ENCODE results near the gene TTLL8. TPM values are rescaled to one million over a fixed set of nuclear protein-coding genes. Genes with fewer than 3 reads are reported as not detected.

Gene TTLL8
- total RNA-seq, 1 donor, result not detected

GRCh38 chr22:50062509-50063135 lies 4.5 kb upstream of the TTLL8 start:
- no peak for TF ChIP-seq CTCF (IDR thresholded peaks at IDR 0.05; ENCODE audit: insufficient read depth, low read length)
- DNase-seq (ENCODE audit: low read depth), result no peak
- no peak overlapping the region for H3K4me3 ChIP-seq (ENCODE audit: low read depth, low read length)

- TF ChIP-seq CTCF (IDR thresholded peaks at IDR 0.05; ENCODE audit: insufficient read depth, low read length), result no peak
- H3K4me3 ChIP-seq (ENCODE audit: low read depth, low read length), result no peak overlapping the region
- DNase-seq (ENCODE audit: low read depth), result no peak
Measured at GRCh38 chr22:50061824-50062355, 3.8 kb upstream of the TTLL8 start.

- H3K4me3 ChIP-seq (ENCODE audit: low read depth, low read length), result no peak overlapping the region
- no peak for DNase-seq (ENCODE audit: low read depth)
- no peak for TF ChIP-seq CTCF (IDR thresholded peaks at IDR 0.05; ENCODE audit: insufficient read depth, low read length)
Measured at GRCh38 chr22:50061141-50061823, 3.2 kb upstream of the TTLL8 start.

- H3K4me3 ChIP-seq (ENCODE audit: low read depth, low read length), result no peak overlapping the region
- TF ChIP-seq CTCF (IDR thresholded peaks at IDR 0.05; ENCODE audit: insufficient read depth, low read length), result no peak
- DNase-seq (ENCODE audit: low read depth), result no peak
Measured at GRCh38 chr22:50060441-50061140, 2.5 kb upstream of the TTLL8 start.

- no peak for TF ChIP-seq CTCF (IDR thresholded peaks at IDR 0.05; ENCODE audit: insufficient read depth, low read length)
- H3K4me3 ChIP-seq (ENCODE audit: low read depth, low read length), result no peak overlapping the region
- DNase-seq (ENCODE audit: low read depth), result no peak
Measured at GRCh38 chr22:50059881-50060262, 1.8 kb upstream of the TTLL8 start.

- peak; percentile 43 for DNase-seq (ENCODE audit: low read depth)
- no peak overlapping the region for H3K4me3 ChIP-seq (ENCODE audit: low read depth, low read length)
Measured at GRCh38 chr22:50058906-50059880, 1.1 kb upstream of the TTLL8 start.

More at GRCh38 chr22:50058906-50059880, 1.1 kb upstream of the TTLL8 start:
- TF ChIP-seq CTCF (IDR thresholded peaks at IDR 0.05; ENCODE audit: insufficient read depth, low read length), result peak; percentile 22

Data from fibroblast of the aortic adventitia (primary cell).